Left lobe of liver (tissue), 2 donors: ENCODE results near the gene ZNF557. TPM values are rescaled to one million over a fixed set of nuclear protein-coding genes. Genes with fewer than 3 reads are reported as not detected.
A peak's percentile ranks its signal among the peaks of the same experiment; 100 is the strongest.

Experiments used
- ATAC-seq: fragments of 200-7000 bp; cut with Tn5 transposase; one replicate; pipeline ENCODE4 v1.9.1; 2020; ENCODE audit warnings: mild to moderate bottlenecking, moderate library complexity
- DNase-seq: peaks from one replicate; pipeline ENCODE4 v3.0.0-alpha.2; 2020; ENCODE audit warnings: low spot score
- total RNA-seq: library from RNA; stranded (reverse); gene quantifications from one replicate; pipeline ENCODE4 v1.2.1, GENCODE V29; 2021
- donor health status: DM: no; HTN: no; CAD: no; lungs with moderate emphysema.
- donor health status: DM: no; HTN: yes; CAD: no.

The ZNF557 gene
- total RNA-seq, 1 donor from 2014 or later = 3.0 TPM

- DNase-seq = no peak
- peak; percentile 11 for ATAC-seq
These were observed 53.2 kb downstream of the ZNF557 start for GRCh38 chr19:7122701-7123100.

GRCh38 chr19:7124782-7125181 is 55.3 kb downstream of the ZNF557 start:
- ATAC-seq (peak; percentile 32), DNase-seq (no peak)

- peak; percentile 24 for ATAC-seq
These were observed 55.7 kb downstream of the ZNF557 start for GRCh38 chr19:7125221-7125620.

GRCh38 chr19:7126132-7126531 is 56.6 kb downstream of the ZNF557 start:
- no peak for DNase-seq
- ATAC-seq = no peak

More at GRCh38 chr19:7125221-7125620, 55.7 kb downstream of the ZNF557 start:
- no peak for DNase-seq

GRCh38 chr19:7130043-7130442 is 60.5 kb downstream of the ZNF557 start:
- no peak for DNase-seq
- ATAC-seq = no peak

- ATAC-seq (no peak), DNase-seq (no peak)
These were observed 62.6 kb downstream of the ZNF557 start for GRCh38 chr19:7132054-7132453.

- DNase-seq (no peak), ATAC-seq (no peak)
These were observed 67.6 kb downstream of the ZNF557 start for GRCh38 chr19:7137120-7137519.

Other genes with a start within 250 kb of the ZNF557 start
- 0.88 TPM for gene ADGRE1, start 182.1 kb upstream of the ZNF557 start, total RNA-seq
- not detected for gene MBD3L2B, start 48.3 kb upstream of the ZNF557 start, total RNA-seq
- not detected for gene MBD3L5, start 39.1 kb upstream of the ZNF557 start, total RNA-seq
- not detected for gene MBD3L4, start 29.5 kb upstream of the ZNF557 start, total RNA-seq
- not detected for gene MBD3L2, start 20.4 kb upstream of the ZNF557 start, total RNA-seq
- gene MBD3L3, start 11.0 kb upstream of the ZNF557 start, total RNA-seq = not detected
- gene INSR, start 224.7 kb downstream of the ZNF557 start, total RNA-seq = 96.4 TPM